Measurements from ENCODE around the gene NCAPG.

GRCh38 chr4:17787315-17787714, 23.5 kb upstream of the NCAPG start:
- TF ChIP-seq, protein P1, sequence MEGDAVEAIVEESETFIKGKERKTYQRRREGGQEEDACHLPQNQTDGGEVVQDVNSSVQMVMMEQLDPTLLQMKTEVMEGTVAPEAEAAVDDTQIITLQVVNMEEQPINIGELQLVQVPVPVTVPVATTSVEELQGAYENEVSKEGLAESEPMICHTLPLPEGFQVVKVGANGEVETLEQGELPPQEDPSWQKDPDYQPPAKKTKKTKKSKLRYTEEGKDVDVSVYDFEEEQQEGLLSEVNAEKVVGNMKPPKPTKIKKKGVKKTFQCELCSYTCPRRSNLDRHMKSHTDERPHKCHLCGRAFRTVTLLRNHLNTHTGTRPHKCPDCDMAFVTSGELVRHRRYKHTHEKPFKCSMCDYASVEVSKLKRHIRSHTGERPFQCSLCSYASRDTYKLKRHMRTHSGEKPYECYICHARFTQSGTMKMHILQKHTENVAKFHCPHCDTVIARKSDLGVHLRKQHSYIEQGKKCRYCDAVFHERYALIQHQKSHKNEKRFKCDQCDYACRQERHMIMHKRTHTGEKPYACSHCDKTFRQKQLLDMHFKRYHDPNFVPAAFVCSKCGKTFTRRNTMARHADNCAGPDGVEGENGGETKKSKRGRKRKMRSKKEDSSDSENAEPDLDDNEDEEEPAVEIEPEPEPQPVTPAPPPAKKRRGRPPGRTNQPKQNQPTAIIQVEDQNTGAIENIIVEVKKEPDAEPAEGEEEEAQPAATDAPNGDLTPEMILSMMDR (IDR thresholded peaks at IDR 0.05), result no peak
- TF ChIP-seq POLR2A (IDR thresholded peaks at IDR 0.05), result no peak

Data from testis (tissue), 2 donors.